ENCODE measurements around the gene OSBPL7. TPM values are rescaled to one million over a fixed set of nuclear protein-coding genes. Genes with fewer than 3 reads are reported as not detected.

OSBPL7 gene
- total RNA-seq, 3 donors from 2014 or later: 3.0 to 10.2 (median 8.9) TPM

DNA sequence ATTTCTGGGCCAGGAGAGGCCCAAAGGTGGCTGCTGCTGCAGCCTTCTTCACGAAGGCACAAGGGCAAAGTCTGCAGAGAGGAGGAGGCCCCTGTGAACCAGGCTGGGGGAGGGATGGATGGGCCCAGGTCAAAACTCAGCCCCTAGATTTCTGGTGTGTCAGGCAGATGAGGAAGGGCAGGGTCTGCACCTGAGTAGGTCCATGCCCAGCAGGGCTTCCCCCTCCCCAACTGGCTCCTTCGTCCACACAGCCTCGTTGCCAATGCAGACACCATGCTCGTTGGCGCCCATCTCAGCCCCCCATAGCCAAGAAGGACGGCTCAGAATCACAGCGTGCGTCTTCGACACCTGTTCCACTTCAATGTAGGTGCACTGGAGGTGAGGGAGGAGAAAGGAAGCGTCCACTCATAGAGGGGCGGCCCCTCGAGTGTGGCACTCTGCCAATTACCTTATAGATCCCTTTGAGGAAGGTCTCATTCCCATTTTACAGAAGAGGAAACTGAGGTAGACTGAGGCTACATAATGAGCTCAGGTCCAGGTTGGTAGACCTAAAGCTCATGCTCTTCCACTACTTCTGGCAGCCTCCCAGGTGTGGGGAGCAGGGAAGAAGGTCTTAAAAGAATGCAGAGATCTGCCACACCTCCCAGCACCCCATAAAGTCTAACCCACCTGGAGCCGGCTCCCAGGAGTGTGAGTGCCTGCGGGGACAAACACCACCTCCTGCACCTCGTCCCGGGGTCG is 18.6 kb upstream of the OSBPL7 start:
- intact Hi-C loops (cut with DNase I; ENCODE audit: low total_unique reads): loop anchor here (5.0 kb wide), 1 partner anchor 52 kb away; no protein-coding TSS in a partner anchor
- DNase-seq (ENCODE audit: low spot score in 2 of 2): no peak

DNA sequence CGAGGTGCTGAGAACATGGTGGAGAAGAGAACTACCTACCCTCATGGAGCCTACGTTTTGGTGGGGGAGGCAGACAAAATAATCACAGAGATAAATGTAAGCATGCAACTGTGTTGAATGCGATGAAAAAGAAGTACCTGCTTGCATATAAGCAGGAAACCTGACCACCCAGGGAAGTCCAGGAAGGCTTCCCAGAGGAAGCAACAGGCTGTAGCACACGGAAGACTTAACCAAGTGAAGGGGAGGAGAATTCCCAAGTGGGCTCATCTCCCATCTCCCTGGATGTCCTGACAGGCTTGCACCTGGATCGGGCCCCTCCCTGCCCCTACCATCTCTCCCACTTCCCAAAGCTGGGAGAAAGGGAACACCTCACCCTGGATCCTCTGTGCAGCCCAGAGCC is 17.5 kb upstream of the OSBPL7 start:
- H3K27me3 ChIP-seq: no peaks in the 10 kb centered on the region
- no peaks in the 10 kb centered on the region for H3K36me3 ChIP-seq
- DNase-seq (ENCODE audit: low spot score in 2 of 2): no peak
- H3K4me1 ChIP-seq: peaks cover 11 to 14% of the 10 kb centered on the region in 2 donors
- H3K27ac ChIP-seq: no peak overlapping the region
- H3K9me3 ChIP-seq: no peaks in the 10 kb centered on the region
- no peak overlapping the region for H3K4me3 ChIP-seq
- TF ChIP-seq POLR2A (IDR thresholded peaks at IDR 0.05) (no peak), POLR2AphosphoS5 (IDR thresholded peaks at IDR 0.05) (no peak)
- TF ChIP-seq, protein P1, sequence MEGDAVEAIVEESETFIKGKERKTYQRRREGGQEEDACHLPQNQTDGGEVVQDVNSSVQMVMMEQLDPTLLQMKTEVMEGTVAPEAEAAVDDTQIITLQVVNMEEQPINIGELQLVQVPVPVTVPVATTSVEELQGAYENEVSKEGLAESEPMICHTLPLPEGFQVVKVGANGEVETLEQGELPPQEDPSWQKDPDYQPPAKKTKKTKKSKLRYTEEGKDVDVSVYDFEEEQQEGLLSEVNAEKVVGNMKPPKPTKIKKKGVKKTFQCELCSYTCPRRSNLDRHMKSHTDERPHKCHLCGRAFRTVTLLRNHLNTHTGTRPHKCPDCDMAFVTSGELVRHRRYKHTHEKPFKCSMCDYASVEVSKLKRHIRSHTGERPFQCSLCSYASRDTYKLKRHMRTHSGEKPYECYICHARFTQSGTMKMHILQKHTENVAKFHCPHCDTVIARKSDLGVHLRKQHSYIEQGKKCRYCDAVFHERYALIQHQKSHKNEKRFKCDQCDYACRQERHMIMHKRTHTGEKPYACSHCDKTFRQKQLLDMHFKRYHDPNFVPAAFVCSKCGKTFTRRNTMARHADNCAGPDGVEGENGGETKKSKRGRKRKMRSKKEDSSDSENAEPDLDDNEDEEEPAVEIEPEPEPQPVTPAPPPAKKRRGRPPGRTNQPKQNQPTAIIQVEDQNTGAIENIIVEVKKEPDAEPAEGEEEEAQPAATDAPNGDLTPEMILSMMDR (IDR thresholded peaks at IDR 0.05): no peak
- intact Hi-C loops (cut with DNase I; ENCODE audit: low total_unique reads): no loop called here

More for the DNA sequence above, 18.6 kb upstream of the OSBPL7 start:
- no peaks in the 10 kb centered on the region for H3K27me3 ChIP-seq
- no peaks in the 10 kb centered on the region for H3K36me3 ChIP-seq
- peak overlapping the region; percentile 82 to 93 (median 90) for H3K4me3 ChIP-seq
- no peak for TF ChIP-seq POLR2AphosphoS5 (IDR thresholded peaks at IDR 0.05)
- no peaks in the 10 kb centered on the region for H3K9me3 ChIP-seq
- H3K4me1 ChIP-seq: peaks cover 11 to 21% of the 10 kb centered on the region in 2 donors
- peak overlapping the region; percentile 79 to 85 for H3K27ac ChIP-seq

DNA sequence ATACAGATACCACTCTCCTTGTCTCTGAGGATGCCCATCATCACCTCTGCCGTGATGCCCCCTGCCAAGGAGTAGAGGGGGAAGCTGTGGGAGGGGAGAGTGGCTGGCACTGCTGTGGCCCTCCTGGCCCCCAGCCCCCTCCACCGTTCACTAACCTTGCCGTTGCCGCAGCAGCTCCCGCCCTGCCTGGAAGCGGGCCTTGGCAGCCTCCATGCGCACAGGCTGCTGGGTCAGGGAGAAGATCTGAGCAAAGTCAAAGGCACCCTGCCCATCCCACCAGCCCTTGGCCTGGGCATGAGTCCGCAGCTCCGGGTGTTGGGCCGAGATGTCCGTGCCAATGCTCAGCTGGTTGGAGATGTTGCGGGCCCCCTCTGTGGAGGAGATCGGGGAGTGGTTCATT is 17.0 kb upstream of the OSBPL7 start:
- Histone ChIP-seq H3K4me3 (no peak overlapping the region), H3K27ac (no peak overlapping the region), H3K4me1 (peaks cover 11 to 13% of the 10 kb centered on the region in 2 donors), H3K27me3 (no peaks in the 10 kb centered on the region), H3K36me3 (no peaks in the 10 kb centered on the region), H3K9me3 (no peaks in the 10 kb centered on the region)
- no peak for DNase-seq (ENCODE audit: low spot score in 2 of 2)
- intact Hi-C loops (cut with DNase I; ENCODE audit: low total_unique reads): no loop called here
- TF ChIP-seq POLR2AphosphoS5 (IDR thresholded peaks at IDR 0.05): no peak
- TF ChIP-seq POLR2A (IDR thresholded peaks at IDR 0.05): no peak
- TF ChIP-seq, protein P1 (IDR thresholded peaks at IDR 0.05): no peak

DNA sequence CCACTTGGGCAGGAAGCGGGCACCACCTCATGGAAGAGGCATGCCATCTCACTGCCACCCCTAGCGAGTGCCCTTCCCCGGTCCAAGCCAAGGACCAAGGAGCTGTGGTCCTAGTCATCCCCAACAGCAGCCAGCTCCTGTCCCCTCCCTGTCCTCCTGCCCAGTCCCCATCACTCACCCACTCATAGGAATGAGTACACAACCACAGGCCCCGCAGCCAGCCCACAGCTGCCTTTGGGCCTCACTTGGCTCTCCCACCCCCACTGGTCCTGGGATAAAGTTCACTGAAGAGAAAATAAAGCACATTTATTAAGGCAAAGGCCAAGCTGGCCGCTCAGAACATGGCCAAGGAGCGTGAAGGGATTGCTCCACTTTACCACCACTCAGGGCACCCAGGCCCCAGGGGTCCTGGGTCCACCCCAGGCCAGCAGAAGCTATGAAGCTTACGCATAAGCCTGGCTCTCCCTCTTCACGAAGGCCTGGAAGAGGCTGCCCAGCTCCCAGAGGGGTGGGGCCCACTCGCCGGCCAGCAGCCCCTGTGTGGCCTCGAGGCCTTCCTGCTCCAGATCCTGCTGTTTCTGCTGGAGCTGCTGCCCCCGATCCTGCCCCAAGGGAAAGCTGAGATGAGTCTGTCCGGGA is 15.9 kb upstream of the OSBPL7 start:
- Histone ChIP-seq H3K9me3 (no peaks in the 10 kb centered on the region), H3K4me3 (no peak overlapping the region), H3K27ac (peak overlapping the region; percentile 14 to 70), H3K36me3 (no peaks in the 10 kb centered on the region), H3K27me3 (no peaks in the 10 kb centered on the region), H3K4me1 (peaks cover 5 to 8% of the 10 kb centered on the region in 2 donors)
- no peak for DNase-seq (ENCODE audit: low spot score in 2 of 2)
- TF ChIP-seq, protein P1 (IDR thresholded peaks at IDR 0.05): peak in 1 of 3 donors; percentile 1
- no peak for TF ChIP-seq POLR2AphosphoS5 (IDR thresholded peaks at IDR 0.05)
- intact Hi-C loops (cut with DNase I; ENCODE audit: low total_unique reads): no loop called here

DNA sequence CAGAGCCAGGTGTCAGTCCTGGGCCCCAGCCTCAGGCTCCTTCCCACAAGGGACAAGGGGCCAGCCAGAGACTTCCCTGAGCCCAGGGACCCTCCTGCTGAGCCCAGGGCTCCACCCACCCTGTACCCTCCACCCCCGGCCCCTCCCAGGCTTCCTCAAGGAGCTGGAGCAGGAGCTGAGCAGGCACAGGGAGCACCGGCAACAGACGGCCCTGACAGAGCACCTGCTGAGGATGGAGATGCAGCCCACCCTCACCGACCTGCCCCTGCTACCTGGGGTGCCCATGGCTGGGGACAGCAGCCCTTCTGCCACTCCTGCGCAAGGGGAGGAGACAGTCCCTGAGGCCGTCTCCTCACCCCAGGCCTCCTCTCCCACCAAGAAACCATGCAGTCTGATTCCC is 15.0 kb upstream of the OSBPL7 start:
- Histone ChIP-seq H3K27me3 (no peaks in the 10 kb centered on the region), H3K27ac (peak overlapping the region in 1 of 2 donors; percentile 70), H3K9me3 (no peaks in the 10 kb centered on the region), H3K36me3 (no peaks in the 10 kb centered on the region), H3K4me1 (peaks cover 5 to 14% of the 10 kb centered on the region in 2 donors), H3K4me3 (no peak overlapping the region)
- no peak for DNase-seq (ENCODE audit: low spot score in 2 of 2)
- TF ChIP-seq, protein P1 (IDR thresholded peaks at IDR 0.05): no peak
- TF ChIP-seq POLR2A (IDR thresholded peaks at IDR 0.05) (no peak), POLR2AphosphoS5 (IDR thresholded peaks at IDR 0.05) (no peak)
- intact Hi-C loops (cut with DNase I; ENCODE audit: low total_unique reads): no loop called here
